ENCODE data around the gene DDX28.

DNA sequence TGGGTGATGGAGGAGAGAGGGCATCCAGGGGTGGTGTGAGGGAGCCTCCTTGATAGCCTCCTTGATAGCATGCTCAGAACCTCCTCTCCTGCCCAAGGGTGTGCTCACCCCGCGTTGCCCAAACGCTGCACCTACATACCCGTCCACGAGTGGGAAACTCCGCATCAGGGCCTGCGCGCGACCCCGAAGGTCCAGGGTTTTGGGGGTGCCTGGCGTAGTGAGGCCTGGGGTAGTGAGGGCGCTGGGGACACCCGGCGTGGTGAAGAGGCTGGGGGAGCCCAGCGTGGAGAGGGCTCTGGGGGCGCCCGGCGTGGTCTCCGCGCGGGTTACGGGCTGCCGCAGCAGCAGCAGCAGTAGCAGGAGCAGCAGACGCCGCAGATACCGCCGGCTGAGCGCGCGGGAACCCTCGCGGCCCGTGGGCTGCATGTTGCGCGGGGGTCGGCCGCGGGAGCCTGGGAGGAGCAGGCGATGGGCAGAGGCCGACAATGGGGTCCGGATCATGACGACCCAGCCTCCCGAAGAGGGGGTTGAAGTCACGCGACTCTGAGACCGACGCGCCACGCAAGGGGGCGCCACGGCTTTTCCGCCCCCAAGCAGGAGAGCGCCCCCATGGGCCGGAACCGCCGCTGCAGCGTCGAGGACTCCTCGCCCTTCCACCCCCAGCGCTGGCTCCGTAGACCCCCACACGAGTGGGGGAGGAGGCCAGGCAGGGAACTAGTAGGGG is 42.9 kb downstream of the DDX28 start, which contains the start of gene DPEP3:
- TF ChIP-seq CTCF (IDR thresholded peaks at IDR 0.05; ENCODE audit: low read depth, low read length) (peak; percentile 4), POLR2A (IDR thresholded peaks at IDR 0.05; ENCODE audit: extremely low read depth, insufficient read length) (no peak), MAX (IDR thresholded peaks at IDR 0.05; ENCODE audit: low read depth, low read length) (no peak), MYC (IDR thresholded peaks at IDR 0.05; ENCODE audit: low read depth, low read length) (no peak)

Measured in NB4 (cell line).